Limb (tissue), 2 donors: Measurements from ENCODE around the gene TSPAN11.

ENCODE experiments used
- DNase-seq, 2 donors: peaks; one replicate each; pipeline ENCODE4 v3.0.0-alpha.2; 2016; ENCODE audit errors: extremely low spot score in 2 of 2

Gene TSPAN11

DNA sequence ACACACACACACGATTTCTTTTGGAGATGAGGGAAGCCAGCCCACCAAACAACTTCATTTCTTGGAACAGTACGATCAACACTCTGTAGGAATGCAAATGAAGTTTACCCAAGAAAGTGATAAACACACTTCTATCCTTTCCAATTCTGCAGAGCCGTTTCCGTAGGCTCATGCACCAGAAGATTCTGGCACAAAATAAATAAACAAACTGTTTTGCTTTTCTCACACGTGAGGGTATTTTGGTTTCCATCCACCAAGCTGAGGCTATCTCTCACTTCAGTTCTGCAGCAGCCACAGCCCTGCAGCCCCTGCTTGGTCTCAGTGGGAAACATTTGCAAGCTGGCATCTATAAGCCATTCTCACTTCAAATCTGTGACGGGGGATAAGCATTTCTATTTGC lies 15.3 kb upstream of the TSPAN11 start:
- no peak for DNase-seq

DNA sequence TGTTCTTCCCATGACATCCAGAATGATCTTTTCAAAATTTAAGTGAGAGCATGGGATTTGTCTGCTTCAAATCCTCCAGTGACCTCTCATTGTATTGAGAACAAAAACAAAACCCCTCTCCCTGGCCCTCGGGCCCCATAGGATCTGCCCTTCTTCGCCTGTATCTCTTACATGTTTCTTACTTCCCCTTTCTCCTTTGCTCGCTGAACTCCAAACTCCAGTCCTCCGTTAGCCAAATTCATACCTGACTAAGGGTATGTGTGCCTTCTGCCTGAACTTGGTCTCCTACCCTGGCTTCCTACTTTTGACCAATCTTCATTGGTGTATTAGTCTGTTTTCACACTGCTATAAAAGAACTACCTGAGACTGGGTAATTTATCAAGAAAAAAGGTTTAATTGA lies 13.2 kb upstream of the TSPAN11 start:
- no peak for DNase-seq

DNA sequence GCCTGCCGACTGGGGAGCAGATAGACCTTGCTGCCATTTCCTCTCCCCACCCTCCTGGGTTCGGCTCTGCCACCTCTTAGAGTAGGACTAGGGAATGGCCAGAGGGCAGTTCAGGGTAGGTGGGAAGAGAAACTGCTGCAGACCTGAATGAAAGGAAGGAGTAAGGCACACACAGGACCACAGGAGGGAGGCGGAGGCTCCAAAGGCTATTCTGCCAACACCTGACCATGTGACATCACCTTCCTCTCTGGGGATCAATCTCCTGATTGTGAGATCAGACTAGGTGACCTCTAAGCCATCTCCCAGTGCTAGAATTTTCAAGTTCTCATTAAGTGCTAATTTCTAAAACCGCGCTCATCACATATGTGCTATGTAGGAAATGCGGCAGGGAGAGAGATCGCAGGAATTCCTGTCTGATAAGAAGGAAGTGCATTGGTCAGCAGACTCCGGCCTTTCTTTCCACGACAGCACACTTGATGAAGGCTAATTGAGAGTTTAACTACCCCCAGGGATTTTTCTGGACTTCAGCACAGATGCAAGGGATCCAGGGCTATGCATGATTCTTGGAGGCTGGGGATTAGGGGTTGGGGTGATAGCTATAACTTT lies 11.5 kb upstream of the TSPAN11 start:
- no peak for DNase-seq

DNA sequence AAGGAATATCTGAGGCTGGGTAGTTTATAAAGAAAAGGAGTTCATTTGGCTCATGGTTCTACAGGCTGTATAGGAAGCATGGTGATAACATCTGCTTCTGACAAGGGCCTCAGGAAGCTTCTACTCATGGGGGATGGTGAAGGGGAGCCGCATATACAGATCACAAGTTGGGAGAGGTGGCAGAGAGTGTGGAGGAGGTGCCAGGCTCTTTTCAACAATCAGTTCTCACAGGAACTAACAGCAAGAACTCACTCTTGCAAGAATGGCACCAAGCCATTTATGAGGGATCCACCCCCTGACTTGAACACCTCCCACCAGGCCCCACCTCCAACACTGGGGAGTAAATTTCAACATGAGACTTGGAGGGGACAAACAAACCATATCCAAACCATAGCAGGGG lies 3.5 kb upstream of the TSPAN11 start:
- DNase-seq, result no peak

DNA sequence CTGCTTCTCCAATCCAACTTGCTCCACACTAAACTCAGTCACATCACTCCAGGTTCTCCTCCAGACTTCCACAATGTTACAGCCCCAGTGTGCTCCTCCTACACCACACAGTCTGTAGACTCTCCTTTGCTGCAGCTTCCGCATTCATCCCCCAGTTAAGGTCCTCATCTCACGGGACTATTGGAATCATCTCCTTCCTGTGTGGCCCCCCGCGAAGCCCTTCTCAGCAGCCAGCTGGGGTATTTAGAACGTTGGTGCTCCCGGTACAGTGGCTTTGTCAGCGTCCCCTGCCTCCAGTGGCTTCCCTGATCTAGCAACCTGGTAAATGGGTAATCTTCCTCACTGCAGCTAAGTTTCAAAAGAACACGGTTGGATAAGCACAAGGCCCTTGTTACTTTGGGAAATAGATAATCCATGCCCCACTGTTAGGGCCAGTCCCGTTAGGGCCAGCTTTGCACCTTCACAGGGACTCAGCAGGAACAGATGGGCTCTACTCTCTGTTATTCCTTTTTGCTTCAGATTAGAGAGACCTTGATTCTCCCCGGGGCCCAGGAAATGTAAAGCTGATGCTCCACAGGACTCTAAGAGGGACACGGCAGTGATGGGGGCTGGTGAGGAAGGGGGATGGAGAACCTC lies 823 bp upstream of the TSPAN11 start:
- no peak for DNase-seq

DNA sequence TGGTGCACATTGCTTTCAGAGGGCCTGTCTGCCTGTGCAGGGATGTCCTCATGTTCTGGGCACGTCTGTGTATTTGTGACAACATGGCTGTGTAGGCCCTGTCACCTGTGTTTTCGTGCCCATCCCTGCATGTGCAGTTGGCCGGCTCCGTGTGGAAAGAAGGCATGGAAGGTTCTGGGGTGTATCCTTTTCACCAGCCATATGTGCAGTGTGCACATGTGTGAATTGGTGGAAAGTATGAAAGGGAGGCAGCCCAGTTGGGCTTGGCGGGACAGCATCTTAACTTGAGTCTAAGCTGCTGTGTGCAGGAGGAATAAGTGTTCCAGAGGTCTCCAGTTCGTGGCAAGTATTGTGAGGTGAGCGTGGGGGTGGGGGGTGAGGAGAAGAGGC lies 669 bp downstream of the TSPAN11 start:
- no peak for DNase-seq

DNA sequence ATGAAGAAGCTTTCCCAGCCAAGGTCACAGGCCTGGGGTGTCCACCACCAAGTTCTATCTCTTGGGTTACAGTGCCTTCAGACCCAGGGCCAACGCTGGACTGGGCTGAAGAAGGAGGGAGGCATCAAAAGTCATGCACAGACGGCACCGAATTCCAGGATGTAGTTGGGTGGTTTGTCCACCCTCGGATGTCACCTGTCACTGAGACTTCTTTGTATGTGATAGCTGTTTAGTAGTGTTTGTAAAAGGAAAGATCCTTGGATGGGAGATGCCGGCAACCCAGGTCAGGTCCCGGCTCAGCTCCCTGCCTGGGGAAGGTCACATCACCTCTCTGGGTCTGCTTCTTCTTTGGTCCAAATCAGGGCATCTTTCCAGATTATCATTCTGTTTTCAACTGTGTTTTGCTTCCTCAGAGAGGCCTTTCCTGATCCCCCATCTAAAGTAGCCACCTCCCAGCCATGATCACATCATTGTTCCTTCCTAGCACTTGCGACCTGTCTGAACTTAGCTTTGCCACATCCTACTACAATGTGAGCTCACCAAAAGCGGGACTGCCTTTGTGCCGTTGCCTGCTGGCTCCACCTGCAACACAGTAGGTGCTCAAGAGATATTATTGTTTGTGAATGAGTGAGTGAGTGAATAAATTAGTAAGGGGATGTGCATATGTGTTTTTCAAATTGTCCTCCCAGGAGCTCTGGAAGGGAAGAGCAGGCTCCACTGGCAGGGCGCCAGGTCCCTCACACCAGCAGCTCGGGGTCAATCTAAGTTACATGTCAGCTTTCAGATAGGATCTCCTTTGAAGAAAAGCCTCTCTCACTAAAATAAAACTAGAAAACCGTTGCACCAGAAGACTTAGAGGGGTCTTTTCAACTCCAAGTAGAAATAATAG lies 2.1 kb downstream of the TSPAN11 start:
- no peak for DNase-seq

DNA sequence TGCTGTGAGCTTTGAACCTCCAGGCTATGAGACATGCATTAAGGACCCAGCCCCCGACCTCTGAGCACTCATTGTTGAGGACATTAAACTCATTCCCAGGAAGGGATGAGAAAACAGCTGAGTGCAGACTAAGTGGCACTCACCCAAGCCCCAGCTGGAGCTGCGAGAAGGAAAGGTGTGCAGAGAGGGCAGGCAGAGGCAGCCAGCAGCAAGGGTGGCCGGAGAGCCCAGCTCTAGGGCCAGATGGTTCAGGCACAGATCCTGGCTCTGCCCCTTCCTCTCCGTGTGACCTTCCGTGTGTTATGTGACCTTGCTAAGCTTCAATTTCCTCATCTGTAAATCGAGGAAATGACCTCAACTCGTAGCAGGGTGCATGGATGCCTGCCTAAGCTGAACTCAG lies 3.7 kb downstream of the TSPAN11 start:
- DNase-seq, result no peak

DNA sequence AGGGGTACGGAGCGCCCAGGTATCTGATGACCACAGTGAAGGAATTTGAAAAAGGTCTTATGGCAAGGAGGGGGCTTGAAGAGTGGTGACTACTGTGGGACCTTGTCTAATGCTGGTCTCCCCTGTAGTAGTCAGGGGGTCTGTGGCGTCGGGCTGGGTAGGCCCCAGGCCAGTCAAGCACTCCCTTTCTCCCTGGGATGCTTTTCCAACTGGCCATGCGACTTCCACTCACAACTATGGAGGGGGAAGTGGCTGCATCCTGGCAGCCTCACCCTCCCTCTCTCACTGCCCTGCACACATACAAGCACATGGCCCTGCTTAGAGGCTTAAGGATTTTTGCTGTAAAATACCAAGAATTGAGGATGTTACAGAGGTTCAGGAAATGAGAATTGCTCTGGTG lies 4.1 kb downstream of the TSPAN11 start:
- DNase-seq, result no peak

DNA sequence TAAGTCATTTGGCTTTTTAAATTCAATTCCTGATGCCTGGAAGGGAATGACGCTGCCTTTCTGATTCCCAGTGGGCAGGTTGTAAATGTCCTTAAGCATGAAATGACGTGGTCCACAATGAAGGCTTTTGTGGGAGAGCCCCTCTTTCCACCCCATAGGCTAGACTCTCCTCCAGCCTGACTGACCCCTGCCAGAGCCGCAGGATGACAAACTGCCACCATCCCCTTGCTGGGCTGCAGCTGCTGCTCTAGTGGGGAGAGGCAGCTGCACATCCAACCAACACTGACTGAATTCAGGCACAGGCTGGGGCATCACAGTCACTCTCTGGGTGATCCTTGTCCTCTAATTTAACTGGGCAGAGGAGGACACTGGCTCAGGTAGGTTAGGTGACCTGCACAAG lies 6.3 kb downstream of the TSPAN11 start:
- DNase-seq, result no peak

DNA sequence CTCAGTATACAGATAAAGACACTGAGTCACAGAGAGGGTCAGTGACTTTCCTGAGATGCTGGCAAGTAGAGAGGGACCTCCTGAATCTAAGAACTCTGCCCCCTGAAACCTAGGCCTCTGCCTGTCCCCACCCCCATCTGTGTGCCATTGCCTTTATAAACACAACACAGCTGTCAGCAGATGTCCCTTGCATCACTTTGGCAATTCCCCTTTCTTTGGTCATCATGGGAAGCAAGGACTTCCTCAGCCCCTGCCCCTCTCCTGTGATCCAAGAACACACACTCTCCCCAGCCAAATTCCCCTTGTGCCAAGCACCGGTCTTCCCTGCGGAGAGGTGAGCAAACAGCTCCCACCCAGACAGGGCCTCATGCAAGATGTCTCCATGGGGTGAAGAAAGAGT lies 8.3 kb downstream of the TSPAN11 start:
- DNase-seq, result no peak

DNA sequence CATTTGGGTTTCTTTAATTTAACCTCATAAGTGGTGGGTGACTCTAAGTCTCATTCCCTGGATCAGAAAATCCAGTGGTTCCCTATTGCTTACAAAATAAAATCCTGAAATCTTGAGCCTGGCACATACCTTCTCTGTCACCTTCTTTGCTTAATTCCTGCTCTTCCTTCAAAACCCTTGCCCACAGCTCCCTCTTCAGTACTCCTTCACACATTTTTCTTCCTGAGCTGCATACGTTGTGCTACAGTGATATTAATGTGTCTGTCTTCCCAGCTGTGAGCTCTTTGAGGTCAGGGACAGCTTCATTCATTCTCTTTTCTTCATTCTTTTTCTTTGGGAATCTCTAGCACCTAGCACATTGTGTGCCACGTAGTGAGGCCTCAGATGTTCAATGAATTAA lies 9.5 kb downstream of the TSPAN11 start:
- no peak for DNase-seq

DNA sequence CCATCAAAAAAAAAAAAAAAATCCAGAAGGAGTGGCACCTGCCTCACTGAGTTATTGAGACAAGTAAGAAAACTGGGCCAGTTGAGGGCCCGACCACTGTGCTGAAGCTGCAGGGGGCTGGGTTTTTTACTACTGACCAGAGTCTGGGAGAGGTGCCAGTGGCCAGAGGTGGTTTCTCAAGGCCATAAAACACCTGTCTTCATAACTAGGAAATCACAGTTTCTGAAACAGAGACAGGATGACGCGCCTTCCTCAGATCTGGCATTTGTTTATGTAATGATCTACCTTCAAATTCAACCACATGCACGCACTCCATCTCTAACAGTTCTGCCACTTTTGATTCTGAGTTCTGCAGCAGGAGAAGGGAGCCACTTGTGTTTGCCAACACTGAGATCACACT lies 12.7 kb downstream of the TSPAN11 start:
- DNase-seq, result peak in 1 of 2 donors; percentile 20

DNA sequence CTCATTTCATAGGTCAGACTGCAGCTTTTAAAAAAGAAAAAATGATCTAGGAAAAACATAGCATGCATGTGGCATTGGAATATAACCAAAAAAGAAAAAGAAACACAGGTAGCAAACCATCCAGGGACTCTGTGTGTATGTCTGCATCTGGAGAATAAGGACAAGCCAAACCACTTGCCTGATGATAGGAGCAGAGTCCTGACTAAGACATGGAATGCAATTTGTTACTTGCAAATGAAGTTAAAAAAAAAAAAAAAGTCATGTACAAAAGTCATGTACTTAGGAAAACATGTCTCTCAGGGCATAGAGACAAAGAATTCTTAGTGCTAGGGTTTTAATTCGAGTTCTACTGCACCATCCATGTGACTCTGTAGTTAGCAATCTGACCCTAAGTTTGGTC lies 15.9 kb downstream of the TSPAN11 start:
- no peak for DNase-seq

DNA sequence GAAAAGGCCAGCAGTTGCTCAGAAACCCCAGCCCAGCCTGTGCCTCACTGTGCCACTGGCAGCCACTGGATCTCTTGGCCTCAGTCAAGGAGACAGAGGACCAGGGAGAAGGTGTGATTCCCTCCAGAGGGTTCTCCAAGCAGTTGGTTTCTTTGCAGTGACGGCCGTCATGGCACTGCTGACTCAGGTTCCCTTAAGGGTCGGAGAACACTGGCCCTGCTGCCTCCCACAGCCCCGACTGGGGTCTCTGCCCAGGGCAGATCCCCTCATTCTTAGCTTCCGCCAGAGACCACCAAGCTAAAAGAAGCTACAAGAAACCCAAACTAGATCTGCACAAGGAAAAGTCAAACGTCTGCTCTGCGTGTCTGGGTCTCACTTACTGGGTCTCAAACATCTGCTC lies 16.4 kb downstream of the TSPAN11 start:
- DNase-seq, result peak in 1 of 2 donors; percentile 6

DNA sequence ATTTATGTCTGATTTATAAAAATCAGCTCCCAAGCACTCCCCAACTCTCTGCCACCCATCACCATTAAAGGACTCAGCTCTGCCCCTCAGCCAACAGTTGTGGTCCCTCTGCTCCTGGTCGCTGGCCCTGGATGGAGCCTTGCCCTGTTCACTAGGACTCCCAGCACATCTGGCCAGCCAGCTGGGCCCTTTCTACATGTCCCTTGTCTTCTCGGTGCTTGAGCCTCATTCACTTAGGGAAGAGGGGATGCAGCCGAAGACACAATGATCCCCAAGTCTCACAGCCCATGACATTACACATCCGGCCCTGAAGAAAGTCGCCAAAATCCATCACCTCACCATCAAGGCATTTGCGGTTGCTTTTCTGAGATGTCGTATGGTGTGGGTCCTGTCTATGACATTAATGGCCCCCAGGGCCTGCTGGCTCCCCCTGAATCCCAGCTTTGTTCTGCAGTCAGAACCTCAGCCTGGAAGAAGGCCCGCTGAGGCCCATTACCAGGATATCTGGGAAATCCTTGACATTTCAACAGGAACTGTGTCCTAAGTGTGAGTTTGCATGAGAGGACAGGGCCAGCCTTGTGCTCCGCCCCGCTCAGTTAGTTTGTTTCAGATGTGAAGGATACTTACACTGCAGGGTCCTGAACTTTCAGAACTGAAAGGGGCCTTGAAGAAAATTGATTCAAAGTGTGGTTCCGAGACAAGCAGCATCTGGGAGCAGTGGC lies 19.1 kb downstream of the TSPAN11 start:
- DNase-seq, result no peak

DNA sequence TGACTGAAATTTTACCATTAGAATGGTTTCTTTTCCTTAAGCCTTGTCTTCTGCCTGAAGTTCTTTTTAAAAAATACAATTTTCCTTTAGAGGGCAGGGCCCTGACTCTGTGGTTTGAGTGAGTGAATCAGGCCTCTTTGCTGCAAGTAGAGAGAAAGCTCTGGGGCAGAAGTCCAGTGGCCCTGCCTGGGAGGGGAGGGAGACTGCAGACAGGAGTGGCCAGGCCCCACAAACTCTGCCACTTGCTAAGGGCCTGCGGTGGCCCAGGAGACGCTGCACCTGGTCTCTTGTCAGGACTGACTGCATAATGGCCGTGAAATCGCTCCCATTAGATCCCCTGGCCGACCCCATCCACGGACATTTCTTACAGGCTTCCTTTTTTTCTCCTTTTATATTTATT lies 25.5 kb downstream of the TSPAN11 start:
- DNase-seq, result no peak

DNA sequence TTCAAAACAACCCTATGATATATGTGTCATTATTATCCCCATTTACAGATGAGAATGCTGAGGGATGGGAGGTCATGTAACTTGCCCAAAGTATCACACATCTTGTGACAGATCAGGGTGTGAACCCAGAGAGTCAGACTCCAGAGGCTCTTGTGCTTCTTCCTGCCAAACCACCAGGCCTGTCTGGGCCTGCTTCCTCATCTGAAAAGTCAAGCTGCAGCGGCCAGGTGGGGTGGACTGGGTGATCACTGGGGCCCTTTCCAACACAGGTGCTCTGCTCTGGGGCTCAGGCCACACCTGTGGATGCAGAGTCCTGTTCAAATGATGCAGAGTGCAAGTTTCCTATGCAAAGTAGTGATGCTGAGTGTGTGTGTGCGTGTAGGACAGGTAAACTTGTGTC lies 26.7 kb downstream of the TSPAN11 start:
- no peak for DNase-seq

DNA sequence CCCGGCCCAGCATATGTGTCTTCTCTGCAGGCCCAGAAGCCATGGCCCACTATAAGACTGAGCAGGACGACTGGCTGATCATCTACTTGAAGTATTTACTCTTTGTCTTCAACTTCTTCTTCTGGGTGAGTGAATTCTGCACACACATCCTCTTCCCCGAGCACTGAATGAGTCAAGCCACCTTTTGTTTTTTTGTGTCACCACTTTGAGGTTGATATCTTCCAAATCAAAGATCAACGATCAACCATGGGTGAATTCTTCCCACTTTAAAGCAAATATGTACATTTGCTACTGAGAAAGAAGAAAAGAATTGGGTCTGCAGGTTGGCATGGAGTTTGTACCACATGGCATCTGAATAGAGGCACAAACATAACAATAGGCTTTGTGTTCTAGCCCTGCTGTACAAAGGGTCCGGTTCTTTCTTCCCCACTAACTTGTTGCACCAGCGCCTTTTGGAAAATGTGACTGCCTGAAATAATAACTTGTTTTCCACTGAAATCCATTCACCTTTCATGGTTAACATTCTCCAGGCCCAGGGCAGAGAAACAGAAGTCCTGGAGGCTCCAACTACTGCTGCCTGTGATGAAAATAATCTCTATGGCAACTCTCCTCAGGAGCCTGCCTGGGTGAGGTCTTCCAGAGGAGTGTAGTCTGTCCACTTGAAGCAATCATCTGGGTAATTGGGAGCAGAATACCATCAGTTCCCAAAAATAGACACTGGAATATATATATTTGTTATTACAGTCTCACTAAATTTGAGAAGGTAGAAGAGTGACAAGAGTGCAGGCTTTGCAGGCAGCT lies 27.6 kb downstream of the TSPAN11 start:
- DNase-seq, result no peak

DNA sequence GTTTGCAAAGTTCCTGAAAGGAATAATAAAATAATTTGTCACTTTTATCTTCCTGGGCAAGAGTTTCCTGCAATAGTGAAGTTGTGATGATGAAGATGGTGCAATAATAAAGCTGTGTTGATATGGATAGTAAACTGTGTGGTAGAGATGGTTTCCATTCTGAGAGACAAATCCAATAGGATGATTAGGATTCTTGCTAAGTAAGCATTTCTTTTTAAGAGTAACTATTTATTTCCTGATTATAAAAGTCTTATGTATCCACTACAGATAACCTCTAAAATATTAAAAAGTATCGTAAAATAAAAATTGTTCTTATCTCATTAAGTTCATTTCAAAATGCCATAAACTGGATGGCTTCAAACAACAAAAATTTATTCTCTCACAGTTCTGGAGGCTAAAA lies 28.7 kb downstream of the TSPAN11 start:
- no peak for DNase-seq

DNA sequence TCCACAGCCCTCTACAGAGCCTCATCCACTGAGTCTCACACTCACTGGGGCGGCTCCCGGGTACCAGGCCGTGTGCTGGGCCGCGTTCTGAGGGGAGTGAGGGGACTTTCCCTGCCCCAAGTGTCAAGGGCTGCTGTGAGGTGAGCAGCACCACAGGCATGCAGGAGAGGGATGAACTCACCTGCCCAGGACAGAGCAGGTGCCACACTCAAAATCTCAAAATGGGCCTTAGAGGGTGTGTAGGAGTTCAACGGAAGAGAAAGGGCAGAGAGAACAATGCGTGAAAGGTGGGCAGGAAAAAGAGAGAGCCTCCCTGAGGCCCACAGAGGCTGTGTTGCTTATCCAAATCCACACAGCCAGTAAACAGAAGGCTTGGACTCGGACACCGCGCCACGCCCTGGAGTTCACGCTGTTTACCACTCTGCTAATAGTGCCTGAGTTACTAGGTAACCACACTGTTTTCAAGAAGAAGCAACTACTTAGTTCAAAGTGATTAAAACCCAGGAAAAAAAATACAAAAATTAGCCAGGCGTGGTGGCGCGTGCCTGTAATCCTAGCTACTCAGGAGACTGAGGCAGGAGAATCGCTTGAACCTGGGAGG lies 32.7 kb downstream of the TSPAN11 start:
- DNase-seq, result no peak
